K562 (cell line): ENCODE measurements around the gene NOL4L. TPM values are rescaled to one million over a fixed set of nuclear protein-coding genes. Genes with fewer than 3 reads are reported as not detected.

Experiments
- SMARCE1 ChIP-seq: fragments of 450-650 bp; IDR thresholded peaks from 2 replicates; pipeline ENCODE4 v1.7.1; 2016; ENCODE audit warnings: mild to moderate bottlenecking
- SMC3 ChIP-seq: conservative IDR thresholded peaks from 2 replicates; pipeline ENCODE4 v1.6.1; 2011; ENCODE audit warnings: low read depth, low read length, improper control_type of control experiment; ENCODE audit not compliant: insufficient read depth
- TCFL5 ChIP-seq: fragments of 250-450 bp; sonication (Bioruptor Pico); conservative IDR thresholded peaks from 2 replicates; pipeline ENCODE4 v1.6.1; 2021; ENCODE audit warnings: mild to moderate bottlenecking, moderate library complexity, matching md5 sums
- ZSCAN29 ChIP-seq: fragments of 450-650 bp; IDR thresholded peaks from 2 replicates; pipeline ENCODE4 v1.6.1; 2017
- polyA plus RNA-seq, 8 experiments: library from polyadenylated mRNA; depleted of rRNA in 4 of 8; stranded (reverse) in 5 of 8; unstranded in 3 of 8; fragments of >200 nt; fragmentation: Nextera tagmentation in 2 of 8; fragmentation: Illumina TruSeq in 1 of 8; extraction: Ambion mirVana in 2 of 8; extraction: Trizol in 1 of 8; gene quantifications; 2 replicates each; pipeline versions ENCODE4 v1.2.1 to v1.2.3, GENCODE V29; 2011 to 2014; ENCODE audit warnings: inconsistent platforms in 1 of 8, missing spikeins in 1 of 8
- total RNA-seq, 7 experiments: library from RNA; depleted of rRNA in 6 of 7; stranded (reverse); fragments of >200 nt in 6 of 7; fragmentation: Illumina TruSeq in 2 of 7; extraction: Trizol in 2 of 7; gene quantifications; 2 replicates each; pipeline versions ENCODE4 v1.2.1 to v1.2.3, GENCODE V29; 2011 to 2021; ENCODE audit warnings: low replicate concordance in 1 of 7
- TF ChIP-seq, protein P1 (sequence below): fragments of 450-650 bp; IDR thresholded peaks from 2 replicates; pipeline ENCODE4 v1.6.1; 2016; ENCODE audit warnings: low read depth
- TF ChIP-seq, protein P2 (sequence below): fragments of 450-650 bp; IDR thresholded peaks from 2 replicates; pipeline ENCODE4 v1.6.1; 2016; ENCODE audit warnings: borderline replicate concordance

Gene NOL4L
- total and polyA plus RNA-seq, 9 of the 15 experiments (the other 6 are each of a cell fraction or from before 2014, with no cell fraction given): 5.1 to 36.2 (median 13.6) TPM

DNA sequence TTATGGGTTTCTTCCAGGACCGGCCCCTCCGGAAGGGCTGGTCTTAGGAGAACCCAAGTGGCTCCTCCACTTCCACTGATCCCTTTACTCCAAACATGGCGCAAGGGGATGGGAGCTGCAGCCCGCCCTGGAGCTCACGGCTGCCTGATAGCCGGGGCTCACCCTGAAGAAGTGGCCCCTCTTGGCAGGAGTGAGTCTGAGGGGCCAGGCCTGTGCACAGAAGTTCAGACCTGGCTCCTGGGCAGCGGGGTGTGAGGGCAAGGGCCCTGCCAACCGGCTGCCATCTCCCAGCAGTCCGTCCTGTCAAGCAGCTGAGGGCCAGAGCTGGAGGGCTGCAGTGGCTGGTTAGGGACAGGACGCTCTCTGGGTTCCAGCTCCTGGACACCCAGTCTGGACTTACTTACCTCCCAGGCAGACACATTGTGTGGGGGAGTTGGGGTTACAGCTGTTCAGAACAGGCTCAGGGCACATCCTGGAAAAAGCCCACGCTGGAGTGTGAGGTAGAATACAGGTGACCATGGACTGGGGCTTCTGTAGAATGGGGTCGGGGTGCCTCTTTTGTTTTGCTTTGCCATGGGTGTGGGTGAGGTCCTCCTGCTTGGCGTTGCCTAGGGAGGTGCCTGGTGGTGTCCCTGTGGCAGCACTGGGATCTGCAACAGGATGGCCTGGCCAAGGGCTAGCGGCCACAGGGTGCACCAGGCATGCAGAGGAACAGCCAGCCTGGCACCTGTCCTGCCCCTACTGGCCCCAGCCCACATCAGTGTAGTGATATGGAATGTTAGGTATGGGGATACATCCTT is 138.6 kb downstream of the NOL4L start (continued):
- TF ChIP-seq, protein P1, sequence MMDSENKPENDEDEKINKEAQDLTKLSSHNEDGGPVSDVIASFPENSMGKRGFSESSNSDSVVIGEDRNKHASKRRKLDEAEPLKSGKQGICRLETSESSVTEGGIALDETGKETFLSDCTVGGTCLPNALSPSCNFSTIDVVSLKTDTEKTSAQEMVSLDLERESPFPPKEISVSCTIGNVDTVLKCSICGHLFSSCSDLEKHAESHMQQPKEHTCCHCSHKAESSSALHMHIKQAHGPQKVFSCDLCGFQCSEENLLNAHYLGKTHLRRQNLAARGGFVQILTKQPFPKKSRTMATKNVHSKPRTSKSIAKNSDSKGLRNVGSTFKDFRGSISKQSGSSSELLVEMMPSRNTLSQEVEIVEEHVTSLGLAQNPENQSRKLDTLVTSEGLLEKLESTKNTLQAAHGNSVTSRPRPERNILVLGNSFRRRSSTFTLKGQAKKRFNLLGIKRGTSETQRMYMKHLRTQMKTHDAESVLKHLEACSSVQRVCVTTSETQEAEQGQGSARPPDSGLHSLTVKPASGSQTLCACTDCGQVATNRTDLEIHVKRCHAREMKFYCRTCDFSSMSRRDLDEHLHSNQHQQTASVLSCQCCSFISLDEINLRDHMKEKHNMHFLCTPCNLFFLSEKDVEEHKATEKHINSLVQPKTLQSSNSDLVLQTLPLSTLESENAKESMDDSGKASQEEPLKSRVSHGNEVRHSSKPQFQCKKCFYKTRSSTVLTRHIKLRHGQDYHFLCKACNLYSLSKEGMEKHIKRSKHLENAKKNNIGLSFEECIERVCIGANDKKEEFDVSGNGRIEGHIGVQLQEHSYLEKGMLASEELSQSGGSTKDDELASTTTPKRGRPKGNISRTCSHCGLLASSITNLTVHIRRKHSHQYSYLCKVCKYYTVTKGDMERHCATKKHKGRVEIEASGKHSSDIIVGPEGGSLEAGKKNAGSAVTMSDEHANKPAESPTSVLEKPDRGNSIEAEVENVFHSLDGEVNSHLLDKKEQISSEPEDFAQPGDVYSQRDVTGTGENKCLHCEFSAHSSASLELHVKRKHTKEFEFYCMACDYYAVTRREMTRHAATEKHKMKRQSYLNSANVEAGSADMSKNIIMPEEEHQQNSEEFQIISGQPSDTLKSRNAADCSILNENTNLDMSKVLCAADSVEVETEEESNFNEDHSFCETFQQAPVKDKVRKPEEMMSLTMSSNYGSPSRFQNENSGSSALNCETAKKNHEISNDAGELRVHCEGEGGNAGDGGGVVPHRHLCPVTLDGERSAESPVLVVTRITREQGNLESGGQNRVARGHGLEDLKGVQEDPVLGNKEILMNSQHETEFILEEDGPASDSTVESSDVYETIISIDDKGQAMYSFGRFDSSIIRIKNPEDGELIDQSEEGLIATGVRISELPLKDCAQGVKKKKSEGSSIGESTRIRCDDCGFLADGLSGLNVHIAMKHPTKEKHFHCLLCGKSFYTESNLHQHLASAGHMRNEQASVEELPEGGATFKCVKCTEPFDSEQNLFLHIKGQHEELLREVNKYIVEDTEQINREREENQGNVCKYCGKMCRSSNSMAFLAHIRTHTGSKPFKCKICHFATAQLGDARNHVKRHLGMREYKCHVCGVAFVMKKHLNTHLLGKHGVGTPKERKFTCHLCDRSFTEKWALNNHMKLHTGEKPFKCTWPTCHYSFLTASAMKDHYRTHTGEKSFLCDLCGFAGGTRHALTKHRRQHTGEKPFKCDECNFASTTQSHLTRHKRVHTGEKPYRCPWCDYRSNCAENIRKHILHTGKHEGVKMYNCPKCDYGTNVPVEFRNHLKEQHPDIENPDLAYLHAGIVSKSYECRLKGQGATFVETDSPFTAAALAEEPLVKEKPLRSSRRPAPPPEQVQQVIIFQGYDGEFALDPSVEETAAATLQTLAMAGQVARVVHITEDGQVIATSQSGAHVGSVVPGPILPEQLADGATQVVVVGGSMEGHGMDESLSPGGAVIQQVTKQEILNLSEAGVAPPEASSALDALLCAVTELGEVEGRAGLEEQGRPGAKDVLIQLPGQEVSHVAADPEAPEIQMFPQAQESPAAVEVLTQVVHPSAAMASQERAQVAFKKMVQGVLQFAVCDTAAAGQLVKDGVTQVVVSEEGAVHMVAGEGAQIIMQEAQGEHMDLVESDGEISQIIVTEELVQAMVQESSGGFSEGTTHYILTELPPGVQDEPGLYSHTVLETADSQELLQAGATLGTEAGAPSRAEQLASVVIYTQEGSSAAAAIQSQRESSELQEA: no peak
- TF ChIP-seq ZSCAN29 (no peak), SMC3 (no peak), SMARCE1 (no peak), TCFL5 (CRISPR knock-in tag) (no peak)
- TF ChIP-seq, protein P2, sequence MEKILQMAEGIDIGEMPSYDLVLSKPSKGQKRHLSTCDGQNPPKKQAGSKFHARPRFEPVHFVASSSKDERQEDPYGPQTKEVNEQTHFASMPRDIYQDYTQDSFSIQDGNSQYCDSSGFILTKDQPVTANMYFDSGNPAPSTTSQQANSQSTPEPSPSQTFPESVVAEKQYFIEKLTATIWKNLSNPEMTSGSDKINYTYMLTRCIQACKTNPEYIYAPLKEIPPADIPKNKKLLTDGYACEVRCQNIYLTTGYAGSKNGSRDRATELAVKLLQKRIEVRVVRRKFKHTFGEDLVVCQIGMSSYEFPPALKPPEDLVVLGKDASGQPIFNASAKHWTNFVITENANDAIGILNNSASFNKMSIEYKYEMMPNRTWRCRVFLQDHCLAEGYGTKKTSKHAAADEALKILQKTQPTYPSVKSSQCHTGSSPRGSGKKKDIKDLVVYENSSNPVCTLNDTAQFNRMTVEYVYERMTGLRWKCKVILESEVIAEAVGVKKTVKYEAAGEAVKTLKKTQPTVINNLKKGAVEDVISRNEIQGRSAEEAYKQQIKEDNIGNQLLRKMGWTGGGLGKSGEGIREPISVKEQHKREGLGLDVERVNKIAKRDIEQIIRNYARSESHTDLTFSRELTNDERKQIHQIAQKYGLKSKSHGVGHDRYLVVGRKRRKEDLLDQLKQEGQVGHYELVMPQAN: no peak
